ENCODE results near the gene SRBD1.

- TF ChIP-seq POLR2A (IDR thresholded peaks at IDR 0.05; ENCODE audit: low read depth, low read length) (no peak), TAF1 (IDR thresholded peaks at IDR 0.05; ENCODE audit: low read depth, low read length) (no peak), PAX5 (IDR thresholded peaks at IDR 0.05; ENCODE audit: insufficient read depth, low read length, severe bottlenecking) (no peak)
Observed at GRCh38 chr2:45634223-45634622, 23.2 kb upstream of the SRBD1 start.
